Left lung (tissue), 10 donors: ENCODE measurements around the gene YJEFN3. TPM values are rescaled to one million over a fixed set of nuclear protein-coding genes. Genes with fewer than 3 reads are reported as not detected.

Experiments used
- ATAC-seq: fragments of 200-7000 bp; cut with Tn5 transposase; one replicate; pipeline ENCODE4 v1.9.1; 2020; ENCODE audit warnings: moderate library complexity
- DNase-seq, 4 donors: peaks; one replicate each; pipeline ENCODE4 v3.0.0-alpha.2; 2013 to 2020
- H3K27ac ChIP-seq, 2 donors: fragments of 200-600 bp; sonication (generic) in 1 of 2; one replicate each; pipeline versions ENCODE4 v1.5.0 to v1.8.0; 2020 to 2021
- H3K27me3 ChIP-seq, 2 donors: fragments of 200-600 bp; sonication (generic) in 1 of 2; one replicate each; pipeline versions ENCODE4 v1.5.0 to v1.8.0; 2020 to 2021
- H3K36me3 ChIP-seq, 2 donors: fragments of 200-600 bp; sonication (generic) in 1 of 2; one replicate each; pipeline versions ENCODE4 v1.5.0 to v1.8.0; 2020 to 2021
- H3K4me1 ChIP-seq, 2 donors: fragments of 200-600 bp; one replicate each; pipeline ENCODE4 v1.8.0; 2021
- H3K4me3 ChIP-seq, 2 donors: fragments of 200-600 bp; sonication (generic) in 1 of 2; one replicate each; pipeline versions ENCODE4 v1.5.0 to v1.8.0; 2020 to 2021; ENCODE audit warnings: mild to moderate bottlenecking in 1 of 2
- H3K9me3 ChIP-seq, 2 donors: fragments of 200-600 bp; sonication (generic) in 1 of 2; one replicate each; pipeline versions ENCODE4 v1.5.0 to v1.8.0; 2020 to 2021
- CTCF ChIP-seq, 2 donors: fragments of 200-600 bp; sonication (generic) in 1 of 2; IDR thresholded peaks; one replicate each; pipeline versions ENCODE4 v1.5.0 to v1.8.0; 2021; ENCODE audit warnings: antibody characterized with exemption in 2 of 2
- intact Hi-C, 2 donors: fragments of 100-400 bp; cut with DNase I; formaldehyde crosslinking; loops; one replicate each; pipeline versions ENCODE4 v1.11.2 to v1.14.2; 2022
- polyA plus RNA-seq, 6 donors: library from polyadenylated mRNA; unstranded; fragments of 120-200 nt; gene quantifications; one replicate each; pipeline ENCODE4 v1.2.1, GENCODE V29; 2013; ENCODE audit not compliant: insufficient read length in 6 of 6
- total RNA-seq, 2 donors: library from RNA; stranded (reverse); fragmentation: NEBNext Ultra II Directional; extraction: Animal tissue kit (Norgen Biotek cat#: 25700); gene quantifications; one replicate each; pipeline ENCODE4 v1.2.1, GENCODE V29; 2021
- donor health status: DM: no; HTN: yes; CAD: no.
- donor health status: DM: no; HTN: no; CAD: no.

Gene YJEFN3
- total and polyA plus RNA-seq, 8 donors = 2.7 to 13.6 (median 11.0) TPM

GRCh38 chr19:19543640-19544039 is 14.9 kb downstream of the YJEFN3 start:
- peaks cover 7 to 30% of the 10 kb centered on the region in 2 donors for H3K4me1 ChIP-seq
- H3K9me3 ChIP-seq = no peaks in the 10 kb centered on the region
- H3K27ac ChIP-seq = no peak overlapping the region
- peaks cover 23 to 94% of the 10 kb centered on the region in 2 donors for H3K27me3 ChIP-seq
- H3K36me3 ChIP-seq = no peaks in the 10 kb centered on the region
- no peak for DNase-seq
- TF ChIP-seq CTCF (IDR thresholded peaks at IDR 0.05) = no peak
- no peak for ATAC-seq
- intact Hi-C loops = no loop called here
- no peak overlapping the region for H3K4me3 ChIP-seq

- Histone ChIP-seq H3K36me3 (no peaks in the 10 kb centered on the region), H3K9me3 (no peaks in the 10 kb centered on the region), H3K4me1 (peaks cover 7 to 26% of the 10 kb centered on the region in 2 donors), H3K4me3 (no peak overlapping the region), H3K27me3 (peaks cover 19 to 94% of the 10 kb centered on the region in 2 donors), H3K27ac (no peak overlapping the region)
- intact Hi-C loops = no loop called here
- ATAC-seq (no peak), DNase-seq (no peak)
- TF ChIP-seq CTCF (IDR thresholded peaks at IDR 0.05) = no peak
Observed at GRCh38 chr19:19544257-19544953, 15.7 kb downstream of the YJEFN3 start.

GRCh38 chr19:19544954-19545591 is 16.4 kb downstream of the YJEFN3 start:
- no peaks in the 10 kb centered on the region for H3K9me3 ChIP-seq
- DNase-seq (no peak), ATAC-seq (no peak)
- no peak for TF ChIP-seq CTCF (IDR thresholded peaks at IDR 0.05)
- peaks cover 7 to 23% of the 10 kb centered on the region in 2 donors for H3K4me1 ChIP-seq
- intact Hi-C loops = no loop called here
- H3K27ac ChIP-seq = no peak overlapping the region
- H3K36me3 ChIP-seq = no peaks in the 10 kb centered on the region
- H3K4me3 ChIP-seq = no peak overlapping the region
- peaks cover 15 to 94% of the 10 kb centered on the region in 2 donors for H3K27me3 ChIP-seq

GRCh38 chr19:19545707-19546106 is 17.0 kb downstream of the YJEFN3 start:
- Histone ChIP-seq H3K4me1 (peaks cover 3 to 17% of the 10 kb centered on the region in 2 donors), H3K4me3 (no peak overlapping the region), H3K36me3 (no peaks in the 10 kb centered on the region), H3K27me3 (peaks cover 8 to 94% of the 10 kb centered on the region in 2 donors), H3K9me3 (no peaks in the 10 kb centered on the region), H3K27ac (no peak overlapping the region)
- no peak for ATAC-seq
- TF ChIP-seq CTCF (IDR thresholded peaks at IDR 0.05) = no peak
- intact Hi-C loops = no loop called here
- DNase-seq = no peak

- intact Hi-C loops = no loop called here
- ATAC-seq = no peak
- H3K27me3 ChIP-seq = peaks cover under 1 to 86% of the 10 kb centered on the region in 2 donors
- no peak for DNase-seq
- no peak for TF ChIP-seq CTCF (IDR thresholded peaks at IDR 0.05)
- H3K27ac ChIP-seq = no peak overlapping the region
- H3K4me3 ChIP-seq = no peak overlapping the region
- peaks cover 0 to 6% of the 10 kb centered on the region in 2 donors for H3K4me1 ChIP-seq
- H3K9me3 ChIP-seq = peaks cover 0 to 2% of the 10 kb centered on the region in 2 donors
- no peaks in the 10 kb centered on the region for H3K36me3 ChIP-seq
Observed at GRCh38 chr19:19546751-19547162, 18.0 kb downstream of the YJEFN3 start.
